ENCODE results near the gene KIF22.
"Not testable (repeated sequence)": the region's sequence is repeated elsewhere in the genome, so short reads cannot be mapped to it uniquely, and the experiment has no call there.

Gene KIF22

DNA sequence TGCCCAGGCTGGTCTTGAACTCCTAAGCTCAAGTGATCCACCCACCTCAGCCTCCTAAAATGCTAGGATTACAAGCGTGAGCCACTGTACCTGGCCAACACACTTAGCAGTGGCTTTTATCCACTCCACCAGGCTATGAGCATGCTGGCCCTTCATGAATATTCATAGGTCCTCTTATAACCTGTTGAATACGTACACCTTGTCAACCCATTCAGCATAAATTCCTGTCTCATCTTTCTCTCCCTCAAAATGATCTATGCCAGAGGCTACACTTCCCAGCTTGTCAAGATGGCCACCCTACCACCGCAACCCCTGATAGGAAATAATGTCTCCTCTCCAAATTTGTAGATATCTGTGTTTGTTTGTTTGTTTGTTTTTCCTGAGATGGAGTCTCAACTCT, 23.5 kb upstream of the KIF22 start:
- DNase-seq: no peak

DNA sequence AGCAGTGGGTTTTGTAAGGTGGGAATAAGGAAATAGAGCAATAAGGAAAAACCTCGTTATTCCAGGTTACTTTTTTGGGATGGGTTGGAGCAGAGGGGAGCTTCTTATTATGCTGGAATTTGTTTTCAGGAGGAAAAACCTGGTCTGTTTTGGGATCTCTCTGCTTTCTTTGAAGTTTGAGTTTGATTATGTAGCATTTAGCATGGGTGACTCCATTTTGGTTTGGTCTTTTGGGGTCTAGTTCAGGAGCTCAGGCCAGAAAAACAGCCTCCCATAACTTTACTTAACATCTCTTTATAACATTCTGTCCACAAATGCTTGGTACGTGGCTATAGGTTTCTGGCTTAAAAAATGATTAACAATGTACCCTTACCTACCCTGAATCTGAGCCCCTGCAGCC, 21.0 kb upstream of the KIF22 start:
- DNase-seq: no peak

DNA sequence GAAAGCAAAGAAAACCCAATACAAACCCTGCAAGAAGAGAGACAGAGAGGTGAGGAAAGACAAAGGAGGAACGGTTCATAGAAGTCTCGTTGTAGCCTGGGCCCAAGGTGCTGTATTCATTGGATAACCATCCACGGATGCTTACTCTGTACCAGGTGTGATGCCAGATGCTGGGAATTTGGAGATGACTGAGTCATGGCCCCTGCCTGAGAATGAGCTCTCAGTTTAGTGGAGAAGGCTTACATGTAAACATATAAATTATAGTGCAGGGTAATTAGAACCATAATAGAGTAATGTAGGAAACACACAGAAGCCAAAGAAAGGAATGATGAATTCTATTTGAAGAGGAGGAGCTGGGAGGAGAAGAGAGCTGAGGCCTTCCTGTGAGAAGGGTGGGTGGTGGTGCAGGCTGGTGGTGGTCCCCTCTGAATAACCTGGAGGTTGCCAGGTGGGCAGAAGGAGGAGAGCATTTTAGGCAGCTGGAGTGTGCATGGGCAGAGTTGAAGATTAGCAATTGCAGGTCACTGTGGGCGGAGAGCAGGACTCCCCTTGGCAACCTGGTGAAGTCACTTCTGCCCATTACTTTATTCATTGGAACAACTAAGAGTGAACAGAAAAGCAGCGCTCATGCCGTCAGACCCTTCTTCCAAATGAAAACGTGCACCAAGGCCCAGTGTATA, 20.2 kb upstream of the KIF22 start:
- no peak for DNase-seq

DNA sequence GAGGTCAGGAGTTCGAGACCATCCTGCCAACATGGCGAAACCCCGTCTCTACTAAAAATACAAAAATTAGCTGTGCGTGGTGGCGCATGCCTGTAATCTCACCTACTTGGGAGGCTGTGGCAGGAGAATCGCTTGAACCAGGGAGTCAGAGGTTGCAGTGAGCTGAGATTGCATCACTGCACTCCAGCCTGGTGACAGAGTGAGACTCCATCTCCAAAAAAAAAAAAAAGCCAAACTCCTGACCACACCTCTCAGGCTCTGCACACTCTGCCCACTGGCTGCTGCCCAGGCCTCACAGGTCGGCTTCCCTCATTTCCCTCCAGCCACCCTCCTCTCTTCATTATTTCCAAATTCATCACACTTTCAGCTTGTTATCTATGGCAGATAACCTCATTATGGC, 18.2 kb upstream of the KIF22 start:
- DNase-seq: not testable (repeated sequence)

DNA sequence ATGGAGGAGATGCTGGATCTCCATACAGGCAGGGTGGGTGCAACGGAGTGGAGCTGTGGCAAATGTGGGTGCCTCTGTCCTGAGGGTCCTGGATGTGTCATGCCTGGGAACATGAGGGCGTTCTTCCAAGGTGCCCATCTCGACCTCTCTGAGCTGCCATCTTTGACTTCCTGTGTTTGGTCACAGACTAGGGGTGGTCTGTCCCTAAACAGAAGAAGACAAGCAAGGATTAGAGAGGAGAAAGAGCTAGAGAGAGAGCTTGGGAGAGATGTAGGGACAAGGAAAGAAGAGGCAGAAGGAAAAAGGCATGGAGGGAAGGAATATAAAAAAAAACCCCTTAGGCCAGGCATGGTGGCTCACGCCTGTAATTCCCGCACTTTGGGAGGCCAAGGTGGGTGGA, 15.8 kb upstream of the KIF22 start:
- DNase-seq: no peak

DNA sequence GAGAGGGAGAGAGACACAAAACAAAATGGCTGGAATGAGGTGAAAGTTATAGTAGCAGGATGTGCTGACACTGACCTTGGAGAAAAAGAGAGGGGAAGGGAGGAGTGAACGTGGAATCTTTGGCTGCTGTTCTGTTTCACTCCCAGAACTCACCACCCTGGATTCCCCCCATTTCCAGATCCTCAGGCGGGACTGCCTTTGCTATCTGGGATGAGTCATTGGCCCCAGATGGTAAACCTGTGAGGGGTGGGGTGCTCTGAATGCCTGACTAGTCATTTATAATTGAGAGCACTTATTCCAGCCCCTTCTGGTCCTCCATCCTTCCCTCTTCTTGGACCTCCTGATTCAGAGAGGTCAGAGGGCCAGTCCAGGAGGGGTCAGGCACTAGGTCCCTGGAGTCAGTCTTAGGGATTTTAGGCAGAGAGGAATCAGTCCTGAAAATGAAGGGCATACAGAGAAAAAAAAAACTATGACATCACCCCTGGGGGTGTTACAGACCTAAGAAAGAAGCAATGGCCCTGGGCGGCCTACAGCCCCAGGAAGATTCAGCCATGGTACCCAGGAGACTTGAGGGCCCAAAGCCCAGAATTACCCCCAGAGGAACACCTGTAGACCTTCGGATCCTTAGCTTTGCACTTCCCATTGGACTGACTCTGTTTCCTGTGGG, 14.7 kb upstream of the KIF22 start:
- peak; percentile 50 for DNase-seq

DNA sequence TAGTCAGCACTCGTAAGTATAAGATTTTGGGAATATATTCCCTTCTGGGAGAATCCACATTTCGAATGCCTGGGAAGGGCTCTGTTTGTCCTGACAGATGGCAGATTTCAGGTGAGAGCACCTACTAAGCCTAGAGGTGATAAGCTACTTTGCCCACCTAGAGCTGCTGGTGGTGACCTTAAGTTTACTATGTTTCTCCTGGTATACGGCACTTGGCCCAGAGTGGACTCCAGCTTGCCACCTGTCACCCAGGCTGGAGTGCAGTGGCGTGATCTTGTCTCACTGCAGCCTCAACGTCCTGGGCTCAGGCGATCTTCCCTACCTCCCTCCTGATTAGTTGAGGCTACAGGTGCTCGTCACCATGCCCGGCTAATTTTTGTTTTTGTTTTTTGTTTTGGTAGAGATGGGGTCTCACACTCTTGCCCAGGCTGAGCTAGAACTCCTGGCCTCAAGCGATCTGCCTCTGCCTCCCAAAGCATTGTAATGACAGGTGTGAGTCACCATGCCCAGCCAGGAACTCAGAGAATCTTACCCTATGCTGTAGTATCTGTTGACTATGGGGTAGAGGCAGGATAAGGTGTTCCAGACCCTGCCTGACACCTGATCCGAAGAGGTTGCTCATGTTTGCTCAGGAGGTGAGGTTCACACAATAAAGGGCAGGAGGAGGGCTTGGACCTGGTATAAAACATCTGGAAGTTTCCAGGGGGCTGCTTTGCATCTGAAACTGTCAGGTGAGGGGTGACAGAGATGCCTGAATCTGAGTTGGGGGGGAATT, 12.8 kb upstream of the KIF22 start, which contains the start of gene ZG16:
Gene ZG16 (plus strand): TSS at position 681 of the 775 bp plus-strand sequence. CDS start 1,011 bp downstream, outside the sequence.
- DNase-seq: no peak

DNA sequence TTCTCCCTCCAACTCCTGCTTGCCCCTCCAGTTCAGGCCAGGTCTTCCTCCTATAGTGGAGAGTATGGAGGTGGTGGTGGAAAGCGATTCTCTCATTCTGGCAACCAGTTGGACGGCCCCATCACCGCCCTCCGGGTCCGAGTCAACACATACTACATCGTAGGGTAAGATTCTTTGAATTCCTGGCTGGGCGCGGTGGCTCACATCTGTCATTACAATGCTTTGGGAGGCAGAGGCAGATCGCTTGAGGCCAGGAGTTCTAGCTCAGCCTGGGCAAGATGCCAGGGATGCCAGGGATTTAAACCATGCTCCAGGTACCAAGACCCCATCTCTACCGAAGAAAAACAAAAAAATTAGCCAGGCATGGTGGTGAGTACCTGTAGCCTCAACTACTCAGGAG, 11.1 kb upstream of the KIF22 start:
- DNase-seq: no peak

DNA sequence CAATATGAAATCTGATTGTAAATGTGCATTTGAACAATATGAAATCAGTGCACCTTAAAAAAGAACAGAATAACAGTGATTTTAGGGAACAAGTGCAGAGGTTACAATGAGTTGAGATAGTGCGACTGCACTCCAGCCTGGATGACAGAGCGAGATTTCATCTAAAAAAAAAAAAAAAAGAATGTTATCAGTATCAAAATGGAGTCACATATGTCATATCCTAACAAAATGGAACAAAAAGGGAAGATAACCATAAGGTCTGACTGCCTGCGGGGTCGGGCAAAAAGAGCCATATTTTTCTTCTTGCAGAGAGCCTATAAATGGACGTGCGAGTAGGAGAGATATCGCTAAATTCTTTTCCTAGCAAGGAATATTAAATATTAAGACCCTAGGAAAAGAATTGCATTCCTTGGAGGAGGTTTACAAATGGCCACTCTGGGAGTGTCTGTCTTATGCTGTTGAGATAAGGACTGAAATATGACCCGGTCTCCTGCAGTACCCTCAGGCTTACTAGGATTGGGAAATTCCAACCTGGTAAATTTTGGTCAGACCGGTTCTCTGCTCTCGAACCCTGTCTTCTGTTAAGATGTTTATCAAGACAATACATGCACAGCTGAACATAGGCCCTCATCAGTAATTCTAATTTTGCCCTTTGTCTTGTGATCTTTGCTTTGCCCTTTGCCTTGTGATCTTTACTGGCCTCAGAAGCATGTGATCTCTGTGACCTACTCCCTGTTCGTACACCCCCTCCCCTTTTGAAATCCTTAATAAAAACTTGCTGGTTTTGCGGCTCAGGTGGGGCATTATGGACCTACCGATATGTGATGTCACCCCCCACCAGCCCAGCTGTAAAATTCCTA, 7.2 kb upstream of the KIF22 start:
- DNase-seq: not testable (repeated sequence)

DNA sequence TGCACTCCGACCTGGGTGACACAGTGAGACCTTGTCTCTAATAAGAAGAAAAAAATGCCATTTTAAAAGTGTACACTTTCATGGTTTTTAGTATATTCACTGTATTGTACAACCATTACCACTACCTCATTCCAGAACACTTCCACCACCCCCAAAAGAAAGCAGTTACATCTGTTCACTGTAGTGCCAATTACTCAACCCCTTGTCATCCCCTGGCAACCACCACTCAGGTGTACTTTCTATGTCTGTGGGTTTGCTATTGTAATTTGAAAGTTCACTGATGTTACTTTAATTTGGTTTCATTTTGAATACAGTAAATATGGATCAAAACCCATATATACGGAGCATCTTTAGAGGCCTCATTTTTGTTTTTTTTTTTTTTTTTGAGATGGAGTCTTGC, 6.4 kb upstream of the KIF22 start:
- no peak for DNase-seq

DNA sequence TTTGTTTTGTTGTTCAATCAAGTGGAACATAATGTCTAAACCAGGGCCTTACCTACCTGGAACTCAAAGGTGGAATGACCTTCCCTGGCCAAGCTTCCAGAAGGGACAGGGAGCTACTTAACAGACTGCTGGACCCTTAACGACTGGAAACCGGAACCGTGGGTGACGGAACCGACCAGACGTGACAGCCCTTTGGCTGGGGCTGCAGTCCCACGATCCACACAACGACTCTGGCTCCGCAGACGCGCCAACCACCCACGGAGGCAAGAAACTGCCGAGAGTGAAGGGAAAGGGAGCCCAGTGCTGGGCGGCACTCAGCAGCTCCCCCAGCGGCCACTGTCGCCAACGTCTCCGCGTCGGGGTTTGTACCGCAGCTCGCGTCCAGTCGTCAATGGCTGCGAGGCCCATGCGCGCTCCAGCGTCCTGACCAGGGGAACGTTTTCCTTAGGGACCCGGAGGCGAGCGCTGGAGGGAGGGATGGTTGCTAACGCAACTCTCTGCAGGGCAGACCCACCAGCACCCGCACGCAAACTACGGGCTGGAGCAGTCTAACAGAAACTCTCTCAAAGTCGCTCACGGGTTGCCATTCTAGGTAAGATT, 5.5 kb upstream of the KIF22 start:
- DNase-seq: no peak

DNA sequence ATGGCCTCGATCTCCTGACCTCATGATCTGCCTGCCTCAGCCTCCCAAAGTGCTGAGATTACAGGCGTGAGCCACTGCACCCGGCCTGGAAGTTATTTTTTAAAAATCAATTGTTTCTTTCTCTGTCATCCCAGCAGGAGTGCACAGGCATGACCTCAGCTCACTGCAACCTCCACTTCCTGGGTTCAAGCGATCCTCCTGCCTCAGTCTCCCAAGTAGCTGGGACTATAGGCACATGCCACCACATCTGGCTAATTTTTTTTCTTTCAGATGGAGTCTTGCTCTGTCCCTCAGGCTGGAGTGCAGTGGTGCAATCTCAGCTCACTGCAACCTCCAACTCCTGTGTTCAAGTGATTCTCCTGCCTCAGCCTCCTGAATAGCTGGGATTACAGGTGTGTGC, 3.4 kb upstream of the KIF22 start:
- not testable (repeated sequence) for DNase-seq

DNA sequence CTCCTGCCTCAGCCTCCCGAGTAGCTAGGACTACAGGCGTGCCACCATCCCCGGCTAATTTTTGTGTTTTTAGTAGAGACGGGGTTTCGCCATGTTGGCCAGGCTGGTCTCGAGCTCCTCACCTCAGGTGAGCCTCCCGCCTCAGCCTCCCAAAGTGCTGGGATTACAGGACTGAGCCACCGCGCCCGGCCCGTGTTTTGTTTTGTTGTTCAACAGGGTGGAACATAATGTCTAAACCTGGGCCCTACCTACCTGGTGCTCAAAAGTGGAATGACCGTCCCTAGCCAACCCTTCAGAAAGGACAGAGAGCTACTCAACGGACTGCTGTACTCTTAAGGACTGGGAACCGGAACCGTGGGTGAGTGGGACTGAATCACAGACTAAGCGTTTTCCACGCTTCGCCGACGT, 772 bp upstream of the KIF22 start:
- DNase-seq: no peak

DNA sequence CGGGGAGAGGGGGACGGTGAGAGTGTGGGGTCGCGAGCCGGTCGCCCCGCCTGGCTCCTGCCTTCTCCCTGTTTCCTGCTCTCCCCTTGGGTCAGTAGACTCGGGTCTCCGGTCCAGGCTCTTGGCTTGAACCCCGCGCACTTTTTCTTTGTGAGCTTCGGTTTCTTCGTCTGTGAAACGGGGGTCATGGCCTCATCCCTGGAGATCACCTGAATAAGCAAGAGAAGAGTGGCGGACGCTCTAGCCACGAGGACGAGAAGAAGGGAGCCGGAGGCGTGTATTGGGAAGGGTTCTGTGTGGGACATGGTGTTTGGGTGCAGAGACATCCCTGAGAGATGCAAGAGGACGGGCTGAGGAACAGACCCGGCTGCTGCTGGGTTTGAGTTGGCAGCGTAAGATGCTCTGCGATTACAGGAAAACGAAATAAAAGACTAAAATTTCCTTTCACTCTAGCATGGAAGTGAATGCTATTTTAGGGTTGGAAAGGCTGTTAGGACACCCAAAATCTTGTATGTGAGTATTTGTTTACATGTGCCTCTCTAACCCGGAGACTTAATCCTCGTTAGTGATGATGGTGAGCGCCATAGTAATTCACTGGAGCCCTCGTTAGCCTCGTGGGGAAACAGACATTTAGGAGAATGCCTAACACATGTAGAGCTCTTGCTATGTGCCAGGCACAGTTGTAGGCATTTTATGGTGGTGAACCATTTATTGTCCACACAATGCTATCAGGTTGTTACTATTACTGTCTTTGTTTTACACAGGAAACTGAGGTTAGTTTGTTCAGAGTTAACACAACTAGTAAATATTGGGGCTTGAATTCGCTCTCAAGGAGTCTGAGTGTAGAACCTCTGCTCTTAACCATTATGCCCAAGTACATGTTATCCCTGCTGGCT, 646 bp downstream of the KIF22 start:
- DNase-seq: no peak

DNA sequence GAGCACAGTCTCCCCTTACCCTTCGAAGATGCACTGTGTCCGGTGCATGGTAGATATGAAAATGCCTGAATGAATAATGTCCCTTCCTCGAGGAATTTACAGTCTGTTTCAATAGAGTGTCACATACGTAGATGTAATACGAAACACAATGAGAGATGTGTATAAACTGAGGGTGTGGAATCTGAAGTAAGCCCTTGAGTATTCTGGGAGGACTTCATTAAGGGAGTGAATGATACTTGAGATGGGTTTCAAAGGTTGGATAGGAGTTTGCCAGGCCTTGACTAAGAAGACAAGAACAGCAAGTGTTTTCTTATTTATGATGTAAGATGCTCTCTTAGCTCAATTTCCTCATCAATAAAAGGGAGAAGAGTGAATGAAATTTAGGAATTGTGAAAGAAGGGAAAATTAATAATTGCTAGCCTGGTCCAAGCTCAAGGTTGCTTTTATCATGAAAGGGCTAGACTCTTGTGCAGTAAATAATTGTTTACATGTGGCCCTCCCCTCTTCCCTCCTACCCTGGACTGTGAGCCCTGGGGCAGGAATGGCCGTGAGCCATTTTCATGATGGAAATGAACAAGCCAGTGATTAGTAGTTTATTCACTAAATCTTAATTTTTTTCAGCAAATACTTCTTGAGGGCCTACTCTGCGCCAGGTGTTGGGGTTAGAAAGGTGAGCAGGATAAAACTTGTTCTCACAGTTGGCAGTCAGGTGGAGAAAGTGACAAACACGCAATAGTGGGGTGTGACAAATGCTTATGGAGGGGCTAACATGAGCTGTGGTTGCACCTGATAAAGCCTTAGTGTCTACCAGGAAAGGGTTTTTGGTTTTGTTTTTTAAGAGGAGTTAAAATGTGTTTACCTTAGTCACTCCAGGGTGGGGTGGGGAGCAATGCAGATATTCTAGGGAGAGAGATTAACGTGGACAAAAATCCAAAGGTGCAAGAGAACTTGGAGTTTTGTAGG, 1.6 kb downstream of the KIF22 start:
- DNase-seq: no peak

DNA sequence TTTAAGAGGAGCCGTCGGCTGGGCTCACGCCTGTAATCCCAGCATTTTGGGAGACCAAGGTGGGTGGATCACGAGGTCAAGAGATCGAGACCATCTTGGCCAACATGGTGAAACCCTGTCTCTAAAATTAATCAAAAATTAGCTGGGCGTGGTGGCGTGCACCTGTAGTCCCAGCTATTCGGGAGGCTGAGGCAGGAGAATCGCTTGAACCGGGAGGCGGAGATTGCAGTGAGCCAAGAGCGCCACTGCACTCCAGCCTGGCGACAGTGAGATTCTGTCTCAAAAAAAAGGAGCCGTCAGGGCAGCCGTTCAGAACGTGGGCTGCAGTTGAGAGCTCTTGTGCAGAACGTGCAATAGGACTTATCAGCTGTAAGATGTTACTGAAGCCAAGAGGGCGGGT, 2.6 kb downstream of the KIF22 start:
- not testable (repeated sequence) for DNase-seq

DNA sequence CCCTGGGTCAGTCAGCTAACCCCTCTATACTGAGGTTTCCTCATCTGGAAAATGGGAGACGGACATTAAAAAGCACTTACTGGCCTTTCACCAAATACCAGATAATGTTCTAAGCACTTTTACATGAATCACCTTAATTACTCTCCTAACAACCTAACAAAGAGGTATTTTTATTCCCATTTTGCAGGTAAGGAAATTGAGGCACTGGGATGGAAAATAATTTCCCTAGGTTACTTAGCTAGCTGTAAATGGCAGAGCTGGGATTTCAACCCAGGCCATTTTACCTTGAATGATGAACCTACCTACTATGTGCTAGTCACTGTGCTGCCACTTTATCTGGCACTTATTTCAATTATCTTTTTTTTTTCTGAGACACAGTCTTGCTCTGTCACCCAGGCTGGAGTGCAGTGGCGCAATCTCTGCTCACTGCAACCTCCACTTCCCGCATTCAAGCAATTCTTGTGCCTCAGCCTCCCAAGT, 3.7 kb downstream of the KIF22 start:
- DNase-seq: no peak

DNA sequence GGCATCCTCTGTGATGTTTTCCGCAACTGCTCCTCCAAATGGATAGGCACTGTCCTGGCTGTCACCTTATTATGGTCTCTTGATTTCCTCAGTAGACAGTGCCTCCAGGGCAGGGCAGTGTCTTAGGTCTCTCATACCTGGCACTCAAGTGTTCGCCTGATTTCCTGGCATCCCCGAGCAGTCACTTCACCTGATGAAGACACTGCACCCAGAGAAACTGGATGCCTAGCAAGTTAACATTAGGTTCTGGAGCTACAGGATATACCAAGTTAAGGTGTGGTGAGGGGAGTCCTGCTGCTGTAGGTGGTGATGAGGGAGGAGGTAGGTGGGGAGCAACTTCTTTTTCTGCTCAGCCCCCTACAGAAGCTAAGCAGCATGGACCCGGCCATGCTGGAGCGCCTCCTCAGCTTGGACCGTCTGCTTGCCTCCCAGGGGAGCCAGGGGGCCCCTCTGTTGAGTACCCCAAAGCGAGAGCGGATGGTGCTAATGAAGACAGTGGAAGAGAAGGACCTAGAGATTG, 11.9 kb downstream of the KIF22 start:
- no peak for DNase-seq

DNA sequence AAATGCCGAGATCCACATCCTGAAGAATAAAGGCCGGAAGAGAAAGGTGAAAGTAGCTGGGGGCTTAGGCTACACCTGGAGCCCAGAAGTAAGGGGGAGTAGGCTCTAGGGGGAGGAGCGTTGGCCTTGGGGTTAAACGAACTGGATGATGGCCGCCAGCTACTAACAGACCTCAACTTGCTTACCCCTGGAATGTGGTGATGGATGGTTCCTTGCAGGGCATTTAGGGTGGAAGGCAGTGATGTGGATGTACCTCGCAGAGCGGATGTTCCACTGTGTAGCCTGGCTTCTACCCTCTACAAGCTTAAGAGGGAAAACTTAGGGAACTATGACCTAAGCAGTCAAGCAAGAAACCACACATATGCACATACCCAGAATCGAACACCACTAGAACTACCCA, 13.5 kb downstream of the KIF22 start:
- DNase-seq: no peak
